Esophagus muscularis mucosa (tissue), 3 donors: ENCODE data around the gene ISOC2.

Experiments
- POLR2A ChIP-seq: fragments of 450-650 bp; IDR thresholded peaks from one replicate; pipeline ENCODE4 v1.6.1; 2017; ENCODE audit warnings: antibody characterized with exemption, moderate library complexity, mild to moderate bottlenecking, low read depth
- TF ChIP-seq, protein P1 (sequence below), 3 experiments: fragments of 200-600 bp in 2 of 3; fragments of 450-650 bp in 1 of 3; sonication (generic) in 2 of 3; IDR thresholded peaks; one replicate each; pipeline ENCODE4 v1.5.1; 2017 to 2019; ENCODE audit warnings: antibody characterized with exemption in 3 of 3, mild to moderate bottlenecking in 2 of 3, moderate library complexity in 1 of 3

DNA sequence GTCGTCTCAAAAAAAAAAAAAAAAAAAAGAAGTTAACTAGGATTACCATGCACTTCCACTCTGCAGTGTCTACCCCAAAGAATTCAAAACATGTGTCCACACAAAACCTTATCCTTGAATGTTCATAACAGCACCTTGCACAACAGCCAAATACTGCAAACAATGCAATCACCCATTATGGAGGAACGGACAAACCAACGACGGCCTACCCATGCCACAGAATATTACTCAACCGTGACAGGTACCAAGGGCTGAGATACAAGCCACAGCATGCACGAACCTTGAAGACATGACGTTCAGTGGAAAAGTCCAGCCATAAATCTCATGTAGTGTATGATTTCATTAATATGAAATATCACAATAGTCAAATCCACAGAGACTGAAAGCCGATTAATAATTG lies 15.4 kb downstream of the ISOC2 start:
- no peak for TF ChIP-seq POLR2A
- TF ChIP-seq, protein P1, sequence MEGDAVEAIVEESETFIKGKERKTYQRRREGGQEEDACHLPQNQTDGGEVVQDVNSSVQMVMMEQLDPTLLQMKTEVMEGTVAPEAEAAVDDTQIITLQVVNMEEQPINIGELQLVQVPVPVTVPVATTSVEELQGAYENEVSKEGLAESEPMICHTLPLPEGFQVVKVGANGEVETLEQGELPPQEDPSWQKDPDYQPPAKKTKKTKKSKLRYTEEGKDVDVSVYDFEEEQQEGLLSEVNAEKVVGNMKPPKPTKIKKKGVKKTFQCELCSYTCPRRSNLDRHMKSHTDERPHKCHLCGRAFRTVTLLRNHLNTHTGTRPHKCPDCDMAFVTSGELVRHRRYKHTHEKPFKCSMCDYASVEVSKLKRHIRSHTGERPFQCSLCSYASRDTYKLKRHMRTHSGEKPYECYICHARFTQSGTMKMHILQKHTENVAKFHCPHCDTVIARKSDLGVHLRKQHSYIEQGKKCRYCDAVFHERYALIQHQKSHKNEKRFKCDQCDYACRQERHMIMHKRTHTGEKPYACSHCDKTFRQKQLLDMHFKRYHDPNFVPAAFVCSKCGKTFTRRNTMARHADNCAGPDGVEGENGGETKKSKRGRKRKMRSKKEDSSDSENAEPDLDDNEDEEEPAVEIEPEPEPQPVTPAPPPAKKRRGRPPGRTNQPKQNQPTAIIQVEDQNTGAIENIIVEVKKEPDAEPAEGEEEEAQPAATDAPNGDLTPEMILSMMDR (IDR thresholded peaks at IDR 0.05) = no peak
